COLO668 (cell line): Measurements from ENCODE around the gene DYNC1I1.
A peak's percentile ranks its signal among the peaks of the same experiment; 100 is the strongest.

Experiments used
- DNase-seq: peaks from one replicate; lab custom pipeline; 2025; ENCODE audit not compliant: unreplicated experiment; lab: John Stamatoyannopoulos, UW

Gene DYNC1I1

GRCh38 chr7:96016056-96016586 is 243.8 kb downstream of the DYNC1I1 start:
- no peak for DNase-seq

DNA sequence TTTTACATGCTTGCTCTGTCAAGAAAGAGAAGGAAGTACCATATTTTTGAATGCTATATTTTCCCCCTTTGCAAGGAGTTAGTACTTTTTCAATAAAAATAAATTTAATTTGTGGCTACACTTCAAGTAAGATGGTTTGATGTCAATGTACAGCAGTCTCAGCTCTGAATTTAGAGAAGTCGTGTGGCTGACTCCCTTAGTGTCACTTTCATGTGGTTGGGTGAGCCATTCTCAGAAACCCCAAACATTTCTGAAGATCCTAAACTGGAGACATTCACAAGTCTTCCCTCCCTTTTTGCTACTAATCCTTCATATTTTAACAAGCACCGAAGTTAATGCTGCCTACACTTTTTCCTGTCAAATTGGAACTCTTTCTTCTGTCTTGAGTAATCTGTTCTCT is 244.4 kb downstream of the DYNC1I1 start:
- DNase-seq, result no peak

DNA sequence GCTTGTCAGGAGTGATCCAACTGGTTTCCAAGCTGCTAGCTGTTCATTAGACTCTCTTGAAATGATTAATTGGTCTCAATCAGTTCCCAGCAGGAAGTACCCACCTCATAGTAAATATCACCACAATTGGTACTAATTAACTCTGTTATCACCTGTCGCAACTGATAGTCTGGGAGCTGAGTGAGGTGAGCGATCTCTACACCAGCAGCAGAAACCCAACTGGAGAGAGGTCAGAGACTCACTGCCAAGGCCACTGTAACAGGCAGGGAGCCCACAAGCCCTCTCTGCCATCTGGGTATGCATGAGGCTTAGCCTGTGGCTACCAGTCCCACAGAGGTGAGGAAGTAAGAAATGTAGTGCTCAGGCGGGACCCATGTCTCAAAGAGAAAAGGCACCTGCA is 245.5 kb downstream of the DYNC1I1 start:
- DNase-seq, result no peak

- no peak for DNase-seq
Observed at GRCh38 chr7:96021568-96021967, 249.2 kb downstream of the DYNC1I1 start.

DNA sequence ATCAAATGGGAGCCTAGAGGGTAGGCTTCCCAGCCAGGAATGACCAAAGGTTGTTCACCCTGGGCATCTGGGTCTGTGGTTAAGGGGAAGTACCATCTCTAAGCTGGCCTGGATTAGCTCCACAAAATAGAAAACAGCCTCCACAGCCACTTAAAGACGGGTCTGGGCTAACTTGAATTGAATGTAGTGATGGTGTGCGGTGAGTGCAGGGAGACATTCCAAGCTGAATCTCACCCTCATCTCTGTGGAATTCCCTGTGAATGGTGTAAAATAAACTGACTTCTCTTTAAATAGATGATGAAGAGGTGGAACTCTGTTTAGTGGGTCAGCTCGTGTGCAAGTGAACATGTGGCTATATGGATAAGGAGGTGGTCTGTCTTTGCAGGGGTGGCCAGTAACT is 251.0 kb downstream of the DYNC1I1 start:
- DNase-seq, result no peak

DNA sequence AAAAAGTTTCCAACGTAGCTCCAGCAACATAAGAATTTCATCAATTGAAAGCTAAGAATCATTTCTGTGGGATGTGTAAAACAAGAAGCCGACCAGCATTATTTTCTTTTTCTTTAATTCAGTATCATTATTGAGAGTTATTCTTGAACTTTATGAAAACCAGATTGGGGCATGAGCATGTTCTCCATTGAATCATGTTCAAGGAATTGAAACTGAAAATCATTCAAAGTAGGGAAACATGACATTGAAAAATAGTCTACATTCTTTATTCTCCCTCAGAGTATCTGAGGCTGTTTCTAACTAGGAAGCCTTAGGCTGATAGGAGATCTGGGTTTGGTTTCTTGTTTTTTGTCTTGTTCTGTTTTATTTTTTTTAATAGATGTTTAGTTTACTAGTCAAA is 253.7 kb downstream of the DYNC1I1 start:
- no peak for DNase-seq

- no peak for DNase-seq
Observed at GRCh38 chr7:96026611-96027010, 254.3 kb downstream of the DYNC1I1 start.

DNA sequence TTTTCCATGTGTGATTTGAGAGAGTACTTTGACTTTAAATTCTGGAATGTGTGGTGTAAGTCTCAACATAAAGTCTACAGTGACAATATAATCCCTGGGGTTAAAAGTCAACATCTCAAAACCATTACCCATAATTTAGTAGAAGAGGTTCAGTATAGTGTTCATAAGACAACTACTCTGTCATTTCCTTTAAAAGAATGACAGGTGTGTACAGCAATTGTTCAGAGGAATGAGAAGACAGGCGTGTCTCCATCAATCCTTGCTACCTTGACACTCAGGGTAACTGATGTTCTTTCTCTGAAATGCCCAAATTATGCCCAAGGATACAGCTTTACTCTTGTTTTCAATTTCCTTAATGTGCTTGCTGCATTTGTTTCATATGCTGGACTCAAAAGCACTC is 256.4 kb downstream of the DYNC1I1 start:
- DNase-seq, result no peak

DNA sequence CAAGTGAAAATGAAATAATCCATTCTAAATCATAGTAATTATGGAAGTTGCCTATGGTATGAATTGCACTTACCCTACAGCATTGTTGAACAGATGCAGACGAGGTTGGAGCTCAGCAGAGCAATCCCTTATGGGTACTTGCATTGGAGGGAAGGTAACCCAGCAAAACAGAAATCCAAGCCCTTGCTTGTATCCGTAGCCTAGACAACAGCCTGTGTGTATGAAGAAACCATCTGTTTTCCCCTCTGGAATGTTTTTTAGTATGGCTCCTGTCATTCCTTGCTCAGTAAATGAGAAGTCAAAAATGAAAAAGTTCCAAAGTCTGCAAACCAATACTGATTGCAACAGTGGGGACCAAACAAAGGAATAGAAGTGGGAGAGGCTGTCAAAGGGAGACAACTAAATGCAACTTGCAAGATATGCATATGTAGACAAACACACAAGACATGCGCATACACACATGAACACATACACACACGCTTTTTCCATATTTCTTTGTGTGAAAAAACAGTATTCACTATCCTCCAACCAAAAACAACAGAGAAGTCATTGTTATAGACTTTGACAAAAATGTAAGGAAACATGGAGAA is 260.8 kb downstream of the DYNC1I1 start:
- no peak for DNase-seq

DNA sequence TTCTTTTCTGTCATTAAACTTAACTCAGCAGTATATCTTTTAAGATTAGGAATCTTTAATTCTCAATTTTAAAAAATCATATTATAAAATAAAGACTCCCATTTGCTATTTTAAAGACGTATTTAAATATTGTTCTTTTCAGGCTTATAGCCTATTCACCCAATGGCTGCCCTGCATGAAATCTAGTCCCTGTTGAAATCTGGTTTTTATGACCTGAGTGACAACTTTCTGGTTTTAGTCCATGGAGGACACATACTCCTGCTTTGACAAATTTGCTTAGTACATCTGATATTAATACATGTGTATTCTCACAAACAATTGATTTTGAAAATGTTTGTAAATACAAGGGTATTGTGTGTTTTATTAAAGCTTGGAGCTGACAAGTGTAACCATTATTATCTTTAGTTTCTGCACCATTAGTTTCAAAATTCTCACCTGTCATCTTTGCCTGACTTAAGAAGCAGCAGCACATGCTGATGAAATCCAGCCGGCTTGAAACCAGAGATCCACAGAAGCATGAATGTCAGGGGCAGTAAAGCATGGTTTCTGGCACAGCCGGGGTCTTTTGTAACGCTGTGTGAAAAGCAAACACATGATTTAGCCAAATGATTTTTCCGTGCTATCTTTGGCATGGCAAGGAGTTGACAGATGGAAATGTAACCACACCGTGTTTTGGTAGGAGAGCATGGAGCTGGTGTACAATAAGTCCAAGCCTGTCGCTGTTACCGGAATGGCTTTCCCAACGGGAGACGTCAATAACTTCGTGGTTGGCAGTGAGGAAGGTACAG is 262.8 kb downstream of the DYNC1I1 start:
- peak; percentile 10 for DNase-seq

GRCh38 chr7:96040250-96040772 is 268.0 kb downstream of the DYNC1I1 start:
- no peak for DNase-seq

- no peak for DNase-seq
Observed at GRCh38 chr7:96041171-96041570, 268.8 kb downstream of the DYNC1I1 start.

GRCh38 chr7:96045181-96045580 is 272.8 kb downstream of the DYNC1I1 start:
- no peak for DNase-seq

- DNase-seq, result peak; percentile 67
Observed at GRCh38 chr7:96045919-96046318, 273.6 kb downstream of the DYNC1I1 start.

DNA sequence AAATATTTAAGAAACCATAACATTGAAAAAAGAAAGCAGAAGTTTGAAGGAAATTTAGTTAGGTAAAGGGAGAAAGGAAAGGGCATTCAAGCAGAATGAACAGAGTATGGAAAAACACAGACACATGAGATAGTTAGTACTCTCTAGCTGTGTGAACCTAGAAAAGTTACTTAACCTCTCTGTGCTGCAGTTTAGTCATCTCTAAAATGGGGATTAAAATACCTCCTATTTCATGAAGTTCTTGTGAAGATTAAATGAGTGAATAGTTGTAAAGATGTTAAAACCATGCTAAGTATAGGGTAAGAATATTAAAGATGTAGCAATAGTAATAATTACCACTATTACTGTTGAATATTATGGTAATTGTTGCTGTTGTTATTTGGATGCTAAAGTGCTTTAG is 279.9 kb downstream of the DYNC1I1 start:
- DNase-seq, result no peak

- DNase-seq, result no peak
Observed at GRCh38 chr7:96052860-96053470, 280.6 kb downstream of the DYNC1I1 start.

GRCh38 chr7:96055717-96056116 is 283.4 kb downstream of the DYNC1I1 start:
- DNase-seq, result no peak

DNA sequence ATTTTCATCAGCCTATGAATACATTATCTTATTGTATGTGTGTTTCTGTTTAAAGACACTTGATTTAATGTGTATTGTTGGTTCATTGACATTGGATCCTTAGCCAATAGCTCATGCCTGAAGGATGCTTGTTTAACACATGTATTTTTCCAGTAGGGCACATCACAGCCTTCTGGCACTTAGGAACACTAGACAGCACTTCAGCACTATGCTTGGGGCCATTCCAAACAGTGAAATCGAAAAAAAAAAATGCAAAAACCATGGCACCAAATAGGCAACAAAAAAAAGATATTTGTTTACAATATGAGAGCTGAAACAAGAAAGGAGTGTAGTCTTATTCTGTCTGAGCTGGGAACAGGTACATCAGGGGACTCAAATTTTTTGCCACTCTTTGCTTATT is 286.7 kb downstream of the DYNC1I1 start:
- peak; percentile 11 for DNase-seq

DNA sequence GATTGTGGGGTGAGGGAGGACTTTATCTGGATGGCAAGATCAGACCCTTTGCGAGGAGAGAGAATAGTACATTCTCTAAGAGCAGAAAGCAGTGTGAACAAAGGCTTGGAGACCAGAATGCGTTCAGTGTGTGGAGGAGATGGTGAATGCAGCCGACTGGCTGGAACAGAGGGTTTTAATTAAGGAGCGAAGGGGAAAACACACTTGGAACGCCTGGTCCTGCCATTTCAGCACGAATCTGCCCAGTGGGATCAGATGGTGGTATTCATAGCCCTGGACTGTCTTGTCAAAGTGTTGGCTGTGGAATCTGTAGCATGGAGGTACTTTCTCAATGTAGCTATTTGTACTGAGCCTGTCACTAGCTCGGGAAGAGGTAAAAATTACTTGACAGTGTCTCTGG is 288.7 kb downstream of the DYNC1I1 start:
- DNase-seq, result no peak

GRCh38 chr7:96061844-96062243 is 289.5 kb downstream of the DYNC1I1 start:
- DNase-seq, result no peak

- no peak for DNase-seq
Observed at GRCh38 chr7:96067321-96067720, 295.0 kb downstream of the DYNC1I1 start.

DNA sequence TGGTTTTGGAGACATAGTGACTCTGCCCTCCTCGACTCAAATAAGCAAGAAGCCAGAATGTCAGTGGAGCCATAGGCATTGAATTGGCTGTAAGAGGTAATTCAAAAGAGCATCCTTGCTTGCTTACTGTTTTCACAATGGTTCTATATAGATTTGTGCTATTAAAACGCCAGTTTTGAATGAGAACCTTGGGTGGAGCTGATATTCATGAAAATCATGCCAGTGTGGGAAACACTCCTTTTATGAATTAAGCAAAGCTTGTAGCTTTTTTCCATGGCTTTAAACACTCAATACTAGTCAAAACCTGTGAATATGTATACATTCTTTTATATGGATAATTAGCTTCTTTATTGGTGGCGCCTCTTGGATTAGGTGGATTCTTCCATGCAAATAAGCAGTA is 297.0 kb downstream of the DYNC1I1 start:
- no peak for DNase-seq
